ENCODE data around the gene ADGRF3. TPM values are rescaled to one million over a fixed set of nuclear protein-coding genes. Genes with fewer than 3 reads are reported as not detected.

ADGRF3 gene
- total and polyA plus RNA-seq, 2 of the 13 experiments (the other 11 are each of a cell fraction or from before 2014, with no cell fraction given), result 0.40 to 1.5 TPM

DNA sequence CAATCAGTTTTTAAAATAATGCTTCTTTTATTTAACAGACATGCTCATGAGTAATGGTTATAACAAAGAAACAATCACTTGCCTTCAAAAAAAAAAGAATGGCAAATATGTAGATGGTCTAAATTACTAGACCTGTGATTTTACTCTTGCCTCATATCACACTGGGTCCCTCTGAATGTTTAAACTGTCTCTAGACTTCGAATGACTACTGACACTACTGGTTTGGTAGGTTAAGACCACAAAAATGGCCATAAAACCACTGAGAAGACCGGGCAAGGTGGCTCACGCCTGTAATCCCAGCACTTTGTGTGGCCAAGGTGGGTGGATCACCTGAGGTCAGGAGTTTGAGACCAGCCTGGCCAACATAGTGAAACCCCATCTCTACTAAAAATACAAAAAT is 5.8 kb downstream of the ADGRF3 start:
- DNase-seq (ENCODE audit: low spot score) (no peak), FAIRE-seq (no peak), ATAC-seq (no peak)
- Histone ChIP-seq H3K4me2 (ENCODE audit: low read depth, low read length) (no peak overlapping the region), H3K27me3 (ENCODE audit: control insufficient read depth in 1 of 2, insufficient read depth in 2 of 2, low read length in 2 of 2) (no peaks in the 10 kb centered on the region; a peak in 1 of 5 replicates), H3K36me3 (replicated peaks in 1 of 2; ENCODE audit: control insufficient read depth in 1 of 2, insufficient read depth in 2 of 2, low read length in 2 of 2) (no peaks in the 10 kb centered on the region), H4K20me1 (ENCODE audit: insufficient read depth, low read length) (no peaks in the 10 kb centered on the region), H3K9me3 (ENCODE audit: low read length) (no peaks in the 10 kb centered on the region), H3K27ac (ENCODE audit: extremely low read length, insufficient read depth, low read length) (peak overlapping the region; percentile 60), H3K9ac (ENCODE audit: insufficient read depth, low read depth, low read length) (no peak overlapping the region), H3K4me3 (replicated peaks in 1 of 3; ENCODE audit: insufficient read depth in 1 of 3, low read depth in 2 of 3, low read length in 3 of 3) (no peak overlapping the region), H3K79me2 (ENCODE audit: insufficient read depth, low read length) (peaks cover 19% of the 10 kb centered on the region), H2AFZ (ENCODE audit: low read length) (no peak overlapping the region), H3K4me1 (ENCODE audit: insufficient read depth, low read length) (peaks cover 48% of the 10 kb centered on the region)
- 76% methylated on average over 3 of the region's 3 CpGs for WGBS (ENCODE audit: low lambda C conversion rate)
- CTCF ChIA-PET (ENCODE audit: low intra/inter-chr PET ratio, low total read pairs), result no interaction called here
- no TSS peak for BruUV-seq (replicated peaks)
- intact Hi-C loops (cut with micrococcal nuclease; ENCODE audit: unreplicated experiment), result no loop called here
- POLR2A ChIA-PET, result no interaction called here
- in situ Hi-C loops (cut with HindIII; ENCODE audit: extremely low pct_ligation_motif_present, low pct_unique_long_range_greater_than_20kb), result loop anchor here (25.0 kb wide), 1 partner anchor 354 kb away; the partner anchor contains the start of gene KIF3C
- TF ChIP-seq, protein P1, sequence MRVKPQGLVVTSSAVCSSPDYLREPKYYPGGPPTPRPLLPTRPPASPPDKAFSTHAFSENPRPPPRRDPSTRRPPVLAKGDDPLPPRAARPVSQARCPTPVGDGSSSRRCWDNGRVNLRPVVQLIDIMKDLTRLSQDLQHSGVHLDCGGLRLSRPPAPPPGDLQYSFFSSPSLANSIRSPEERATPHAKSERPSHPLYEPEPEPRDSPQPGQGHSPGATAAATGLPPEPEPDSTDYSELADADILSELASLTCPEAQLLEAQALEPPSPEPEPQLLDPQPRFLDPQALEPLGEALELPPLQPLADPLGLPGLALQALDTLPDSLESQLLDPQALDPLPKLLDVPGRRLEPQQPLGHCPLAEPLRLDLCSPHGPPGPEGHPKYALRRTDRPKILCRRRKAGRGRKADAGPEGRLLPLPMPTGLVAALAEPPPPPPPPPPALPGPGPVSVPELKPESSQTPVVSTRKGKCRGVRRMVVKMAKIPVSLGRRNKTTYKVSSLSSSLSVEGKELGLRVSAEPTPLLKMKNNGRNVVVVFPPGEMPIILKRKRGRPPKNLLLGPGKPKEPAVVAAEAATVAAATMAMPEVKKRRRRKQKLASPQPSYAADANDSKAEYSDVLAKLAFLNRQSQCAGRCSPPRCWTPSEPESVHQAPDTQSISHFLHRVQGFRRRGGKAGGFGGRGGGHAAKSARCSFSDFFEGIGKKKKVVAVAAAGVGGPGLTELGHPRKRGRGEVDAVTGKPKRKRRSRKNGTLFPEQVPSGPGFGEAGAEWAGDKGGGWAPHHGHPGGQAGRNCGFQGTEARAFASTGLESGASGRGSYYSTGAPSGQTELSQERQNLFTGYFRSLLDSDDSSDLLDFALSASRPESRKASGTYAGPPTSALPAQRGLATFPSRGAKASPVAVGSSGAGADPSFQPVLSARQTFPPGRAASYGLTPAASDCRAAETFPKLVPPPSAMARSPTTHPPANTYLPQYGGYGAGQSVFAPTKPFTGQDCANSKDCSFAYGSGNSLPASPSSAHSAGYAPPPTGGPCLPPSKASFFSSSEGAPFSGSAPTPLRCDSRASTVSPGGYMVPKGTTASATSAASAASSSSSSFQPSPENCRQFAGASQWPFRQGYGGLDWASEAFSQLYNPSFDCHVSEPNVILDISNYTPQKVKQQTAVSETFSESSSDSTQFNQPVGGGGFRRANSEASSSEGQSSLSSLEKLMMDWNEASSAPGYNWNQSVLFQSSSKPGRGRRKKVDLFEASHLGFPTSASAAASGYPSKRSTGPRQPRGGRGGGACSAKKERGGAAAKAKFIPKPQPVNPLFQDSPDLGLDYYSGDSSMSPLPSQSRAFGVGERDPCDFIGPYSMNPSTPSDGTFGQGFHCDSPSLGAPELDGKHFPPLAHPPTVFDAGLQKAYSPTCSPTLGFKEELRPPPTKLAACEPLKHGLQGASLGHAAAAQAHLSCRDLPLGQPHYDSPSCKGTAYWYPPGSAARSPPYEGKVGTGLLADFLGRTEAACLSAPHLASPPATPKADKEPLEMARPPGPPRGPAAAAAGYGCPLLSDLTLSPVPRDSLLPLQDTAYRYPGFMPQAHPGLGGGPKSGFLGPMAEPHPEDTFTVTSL (CRISPR knock-in tag; IDR thresholded peaks at IDR 0.05; ENCODE audit: borderline replicate concordance), result no peak
- no peak for TF ChIP-seq ESRRA (CRISPR knock-in tag; IDR thresholded peaks at IDR 0.05; ENCODE audit: low read depth)
- no peak for TF ChIP-seq ZNF713 (CRISPR knock-in tag; IDR thresholded peaks at IDR 0.05)
- TF ChIP-seq RBM39 (IDR thresholded peaks at IDR 0.05; ENCODE audit: low read depth, low read length, poor library complexity, severe bottlenecking), result no peak
- no peak for TF ChIP-seq ZNF737 (CRISPR knock-in tag; IDR thresholded peaks at IDR 0.05; ENCODE audit: borderline replicate concordance)
- no peak for TF ChIP-seq PRMT3 (CRISPR knock-in tag; IDR thresholded peaks at IDR 0.05; ENCODE audit: borderline replicate concordance, low read depth)
- TF ChIP-seq U2AF1 (optimal IDR thresholded peaks at IDR 0.05; ENCODE audit: low read depth, low read length), result no peak
- TF ChIP-seq THAP11 (CRISPR knock-in tag; IDR thresholded peaks at IDR 0.05), result no peak
- no peak for TF ChIP-seq PAF1 (CRISPR knock-in tag; IDR thresholded peaks at IDR 0.05)
- TF ChIP-seq TERF1 (CRISPR knock-in tag; IDR thresholded peaks at IDR 0.05), result no peak
- TF ChIP-seq CCDC6 (CRISPR knock-in tag; IDR thresholded peaks at IDR 0.05), result no peak
- no peak for TF ChIP-seq HBP1 (CRISPR knock-in tag; IDR thresholded peaks at IDR 0.05; ENCODE audit: low read depth)
- TF ChIP-seq CBX2 (IDR thresholded peaks at IDR 0.05; ENCODE audit: low read depth, low read length), result no peak
- TF ChIP-seq CBX2 (CRISPR knock-in tag; IDR thresholded peaks at IDR 0.05; ENCODE audit: low read depth), result no peak
- TF ChIP-seq EEA1 (CRISPR knock-in tag; IDR thresholded peaks at IDR 0.05; ENCODE audit: borderline replicate concordance), result no peak
- no peak for TF ChIP-seq STAT5B (CRISPR knock-in tag; IDR thresholded peaks at IDR 0.05)
- TF ChIP-seq CBFB (CRISPR knock-in tag; IDR thresholded peaks at IDR 0.05), result no peak
